GM12891 (cell line): ENCODE measurements around the gene GCFC2.

Experiments used
- DNase-seq: peaks from one replicate; pipeline ENCODE4 v3.0.0; 2011; ENCODE audit warnings: low spot score; ENCODE audit not compliant: insufficient read length
- FAIRE-seq: peaks from 2 replicates; lab custom pipeline; 2011; peaks lifted over from hg19 to GRCh38; lab: Jason Lieb, UNC
- PAX5 ChIP-seq: IDR thresholded peaks from 2 replicates; pipeline ENCODE4 v1.6.1; 2011; ENCODE audit warnings: low read length, moderate library complexity, mild to moderate bottlenecking; ENCODE audit not compliant: insufficient read depth, severe bottlenecking
- POLR2A ChIP-seq: IDR thresholded peaks from 2 replicates; pipeline ENCODE4 v1.6.1; 2011; ENCODE audit warnings: low read depth, low read length, control low read depth
- POLR2AphosphoS5 ChIP-seq: IDR thresholded peaks from 2 replicates; pipeline ENCODE4 v1.6.1; 2011; ENCODE audit warnings: low read depth, low read length, control low read depth
- POU2F2 ChIP-seq: IDR thresholded peaks from 2 replicates; pipeline ENCODE4 v1.6.1; 2011; ENCODE audit warnings: low read depth, mild to moderate bottlenecking, control low read depth, low read length, moderate library complexity
- SPI1 ChIP-seq: IDR thresholded peaks from 2 replicates; pipeline ENCODE4 v1.6.1; 2011; ENCODE audit warnings: low read depth, low read length, control low read depth
- TAF1 ChIP-seq: IDR thresholded peaks from 2 replicates; pipeline ENCODE4 v1.6.1; 2011; ENCODE audit warnings: low read depth, low read length, control low read depth

The GCFC2 gene

DNA sequence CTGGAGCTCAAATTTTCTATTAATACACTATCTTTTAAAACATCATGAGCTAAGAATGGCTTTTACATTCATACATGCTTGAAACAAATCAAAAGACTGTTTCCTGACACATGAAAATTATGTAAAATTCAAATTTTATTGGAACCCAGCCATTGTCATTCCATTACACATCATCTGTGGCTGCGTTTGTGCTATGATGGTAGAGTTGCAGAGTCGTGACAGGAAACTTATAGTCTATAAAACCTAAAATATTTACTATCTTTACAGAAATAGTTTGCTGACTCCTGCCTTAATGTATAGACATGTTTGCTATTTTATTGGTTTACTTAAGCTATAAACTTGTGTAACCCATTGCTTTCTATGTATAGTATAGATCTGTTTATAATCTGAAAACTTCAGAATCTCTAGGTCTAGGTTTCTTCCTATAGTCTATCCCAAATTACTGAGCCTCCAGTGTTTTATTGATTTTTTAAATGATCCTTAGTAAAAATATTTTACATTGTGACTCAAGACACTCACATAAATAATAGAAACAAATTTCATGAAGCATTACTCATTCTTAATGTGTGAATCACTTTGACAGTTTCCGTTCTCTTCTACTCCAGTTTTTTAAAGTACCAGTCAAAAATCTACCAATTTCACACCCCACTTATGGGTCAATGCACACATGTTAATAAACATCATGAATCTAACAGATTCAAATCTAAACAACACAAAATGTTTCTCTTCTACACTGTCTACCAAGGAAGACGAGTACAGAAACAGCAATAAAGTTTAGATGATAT, 90.6 kb downstream of the GCFC2 start:
- TF ChIP-seq SPI1 (no peak), POLR2AphosphoS5 (no peak), TAF1 (no peak), POU2F2 (no peak), PAX5 (no peak), POLR2A (no peak)
- no peak for FAIRE-seq
- DNase-seq = no peak

DNA sequence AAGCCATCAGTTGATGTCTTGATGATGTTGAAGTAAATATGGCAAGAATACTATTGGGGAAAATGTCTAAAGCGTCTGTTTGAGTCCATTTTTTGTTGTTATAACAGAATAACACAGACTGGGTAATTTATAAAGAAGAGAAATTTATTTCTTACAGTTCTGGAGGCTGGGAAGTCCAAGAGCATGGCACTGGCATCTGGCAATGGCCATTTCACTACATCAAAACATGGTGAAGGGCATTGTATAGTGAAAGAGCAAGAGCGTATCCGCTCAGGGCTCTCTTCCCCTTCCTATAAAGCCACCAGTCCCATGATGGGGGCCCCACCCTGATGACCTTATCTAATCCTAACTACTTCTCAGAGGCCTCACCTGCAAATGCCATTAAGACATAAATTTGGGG, 93.8 kb downstream of the GCFC2 start:
- FAIRE-seq (no peak), DNase-seq (no peak)
- TF ChIP-seq PAX5 (no peak), TAF1 (no peak), POLR2AphosphoS5 (no peak), SPI1 (no peak), POU2F2 (no peak), POLR2A (no peak)

DNA sequence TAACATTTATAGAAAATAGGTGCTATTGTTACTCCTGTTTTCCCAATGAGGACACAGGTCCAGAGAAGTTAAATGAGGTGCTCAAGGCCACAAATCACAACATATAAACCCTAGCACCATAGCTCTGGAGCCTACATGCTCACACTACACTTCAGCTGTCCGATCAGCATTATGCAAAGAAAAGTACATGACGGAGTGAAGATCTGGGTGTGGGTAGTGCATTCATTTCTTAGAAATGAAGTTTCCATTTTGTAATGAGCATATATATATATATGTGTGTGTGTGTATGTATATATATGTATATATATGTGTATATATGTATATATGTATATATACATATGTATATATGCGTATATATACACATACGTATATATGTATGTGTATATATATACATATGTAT, 94.3 kb downstream of the GCFC2 start:
- DNase-seq (no peak), FAIRE-seq (no peak)
- TF ChIP-seq SPI1 = no peak
- TF ChIP-seq TAF1 = no peak
- TF ChIP-seq POLR2AphosphoS5 = no peak
- no peak for TF ChIP-seq PAX5
- TF ChIP-seq POLR2A = no peak
- TF ChIP-seq POU2F2 = no peak

DNA sequence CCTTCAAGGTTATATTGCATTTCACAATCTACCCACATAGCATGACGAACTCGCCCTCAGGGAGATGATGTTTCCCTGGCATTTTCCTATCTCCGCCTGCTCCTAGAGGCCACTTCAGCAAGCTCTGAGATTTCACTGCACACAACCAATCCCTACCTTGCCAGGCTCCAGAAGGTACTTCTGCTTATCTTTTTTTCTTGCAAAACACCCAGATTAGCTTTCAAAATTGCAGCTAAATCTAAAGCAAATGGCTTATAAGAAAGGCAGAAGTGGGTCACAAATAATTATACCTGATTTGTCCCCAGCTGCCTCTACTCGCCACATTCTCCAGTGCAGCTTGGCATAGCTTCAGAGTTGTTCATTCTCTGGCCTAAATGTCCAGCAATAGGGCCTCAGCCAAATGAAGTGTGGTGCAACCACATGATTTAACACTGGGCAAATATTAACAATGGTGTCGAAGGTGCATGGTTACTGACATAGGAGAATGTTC, 96.5 kb downstream of the GCFC2 start:
- no peak for TF ChIP-seq TAF1
- TF ChIP-seq PAX5 = no peak
- no peak for TF ChIP-seq POLR2AphosphoS5
- no peak for TF ChIP-seq SPI1
- no peak for TF ChIP-seq POU2F2
- DNase-seq = no peak
- no peak for FAIRE-seq

GRCh38 chr2:75612862-75613243, 97.9 kb downstream of the GCFC2 start:
- DNase-seq = no peak
- FAIRE-seq = no peak
- TF ChIP-seq POLR2AphosphoS5 = no peak
- TF ChIP-seq TAF1 = no peak
- TF ChIP-seq SPI1 = no peak
- TF ChIP-seq POU2F2 = no peak
- no peak for TF ChIP-seq POLR2A
